ENCODE data around the gene TMEM191C.

- TF ChIP-seq CTCF (IDR thresholded peaks at IDR 0.05), result no peak
- no peak for TF ChIP-seq ZFX (IDR thresholded peaks at IDR 0.05; ENCODE audit: borderline replicate concordance)
These were observed 15.4 kb upstream of the TMEM191C start for GRCh38 chr22:21451545-21452520.

Data from 22Rv1 (cell line).